Medulla oblongata (tissue), 1 donor: ENCODE measurements around the gene NTNG1.
"Not testable (repeated sequence)": the region's sequence is repeated elsewhere in the genome, so short reads cannot be mapped to it uniquely, and the experiment has no call there.

Source experiments
- DNase-seq: peaks from one replicate; pipeline ENCODE4 v3.0.0-alpha.2; 2015; ENCODE audit errors: extremely low spot score

The NTNG1 gene

DNA sequence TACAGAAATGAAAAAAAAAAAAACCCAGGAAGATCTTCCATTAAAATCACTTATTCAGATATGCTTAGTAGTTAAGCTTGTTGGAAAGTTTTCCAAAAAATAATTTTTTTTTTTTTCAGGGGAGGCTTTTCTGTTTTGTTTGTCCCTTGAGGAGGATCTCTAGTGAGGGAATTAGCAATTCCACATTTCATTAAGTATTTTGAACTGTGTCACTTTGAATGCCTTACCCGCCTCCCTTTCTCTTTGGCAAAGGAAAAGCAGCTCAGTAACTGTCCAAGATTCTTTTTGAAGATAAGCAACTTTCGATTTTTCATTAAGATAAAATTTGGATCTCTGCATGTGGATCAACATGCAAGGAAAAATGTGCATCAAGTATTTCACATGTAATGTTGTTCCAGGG lies 1.8 kb downstream of the NTNG1 start:
- DNase-seq, result no peak

DNA sequence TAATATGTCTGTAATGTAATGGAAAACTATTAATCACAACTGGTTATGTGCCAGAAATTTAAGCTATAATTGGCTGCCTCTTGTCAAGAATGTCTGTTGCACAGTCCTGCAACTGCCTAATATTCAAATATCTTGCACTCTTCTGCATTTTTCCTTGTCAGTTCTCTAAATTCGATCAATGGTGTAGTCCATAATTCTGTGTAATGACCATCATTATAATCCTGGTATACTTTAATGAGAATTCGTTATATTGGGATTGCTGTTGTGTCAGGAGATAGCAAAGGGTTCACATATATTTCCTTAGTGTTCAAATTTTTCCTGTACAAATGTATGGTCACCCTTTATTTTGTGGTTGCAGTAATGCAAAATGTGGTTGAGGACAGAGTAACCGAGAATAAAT lies 4.8 kb downstream of the NTNG1 start:
- DNase-seq, result no peak

GRCh38 chr1:107147843-107148242 lies 7.0 kb downstream of the NTNG1 start:
- DNase-seq, result no peak

GRCh38 chr1:107149946-107150345 lies 9.1 kb downstream of the NTNG1 start:
- peak; percentile 26 for DNase-seq

DNA sequence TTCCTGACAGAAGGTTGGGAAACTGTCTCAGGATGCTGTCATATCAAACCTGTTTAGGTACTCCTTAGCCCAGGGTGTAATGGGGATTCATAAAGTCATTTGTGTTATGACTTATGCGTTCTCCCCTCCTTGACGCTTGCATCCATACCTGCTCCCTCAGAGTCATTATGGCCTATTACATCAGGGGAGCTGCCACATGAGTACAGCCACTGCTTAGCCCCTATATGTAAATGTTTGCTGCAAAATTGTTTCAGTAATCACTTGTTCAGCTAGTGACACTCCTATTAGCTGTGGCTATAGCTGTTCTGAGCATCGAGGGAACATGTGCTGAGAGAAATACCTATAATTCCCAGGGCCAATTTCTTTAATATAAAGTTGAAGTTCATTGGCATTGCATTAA lies 10.5 kb downstream of the NTNG1 start:
- DNase-seq, result no peak

DNA sequence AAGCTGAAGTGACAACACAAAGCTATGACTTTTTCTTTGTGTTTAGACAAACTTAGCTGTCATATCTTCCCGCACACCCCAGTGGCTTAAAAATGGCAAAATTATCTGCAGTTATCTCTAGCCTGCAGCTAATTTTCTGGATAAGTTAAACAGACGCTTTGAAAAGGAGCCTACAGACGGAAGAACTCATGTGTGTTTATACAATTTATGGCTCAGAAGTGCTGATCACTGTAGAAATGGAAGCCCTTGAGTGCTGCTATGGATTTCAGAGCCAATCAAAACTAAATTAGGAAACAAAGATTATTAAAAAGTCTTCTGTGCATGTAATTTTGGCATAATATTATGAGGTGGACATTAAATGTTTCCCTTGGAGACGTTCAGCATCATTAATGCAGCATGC lies 11.6 kb downstream of the NTNG1 start:
- no peak for DNase-seq

GRCh38 chr1:107153014-107153413 lies 12.2 kb downstream of the NTNG1 start:
- no peak for DNase-seq

DNA sequence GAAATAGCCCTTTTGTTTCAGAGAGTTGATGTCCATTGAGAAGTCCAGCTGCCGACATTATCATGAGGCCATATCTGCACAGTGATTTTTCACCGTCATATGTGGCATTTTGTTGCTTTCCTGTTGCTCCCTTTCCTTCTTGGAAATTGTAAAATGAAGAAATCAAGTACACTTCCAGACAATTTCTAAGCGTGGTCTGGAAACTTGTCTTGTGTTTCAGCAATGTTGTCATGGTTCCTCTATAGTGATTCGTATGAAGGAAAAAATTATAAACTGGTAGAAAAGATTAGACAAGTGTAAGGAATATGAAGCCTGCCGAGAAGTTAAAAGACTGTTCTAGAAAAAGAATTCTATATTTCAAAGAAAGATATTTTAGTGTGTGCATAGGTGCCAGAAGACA lies 17.7 kb downstream of the NTNG1 start:
- no peak for DNase-seq

DNA sequence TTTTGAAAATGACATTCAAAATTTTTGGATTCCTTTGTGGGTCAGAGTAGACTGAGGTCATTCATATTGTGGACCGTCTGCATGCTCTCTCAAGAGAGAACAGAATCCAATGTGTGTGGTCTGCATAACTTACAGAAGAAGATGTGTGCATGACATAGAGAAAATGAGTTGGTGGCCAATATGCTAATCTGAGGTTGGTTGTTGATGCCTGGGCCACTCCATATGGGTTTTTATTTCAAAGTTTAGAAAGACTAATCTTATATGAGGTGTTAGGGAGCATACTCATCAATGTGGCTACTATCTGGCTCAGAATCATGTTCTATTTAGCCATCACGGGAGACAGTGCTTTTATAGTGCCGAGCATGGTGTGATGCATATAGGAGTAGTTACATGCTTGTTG lies 18.2 kb downstream of the NTNG1 start:
- DNase-seq, result no peak

- no peak for DNase-seq
Measured at GRCh38 chr1:107162745-107163144, 21.9 kb downstream of the NTNG1 start.

DNA sequence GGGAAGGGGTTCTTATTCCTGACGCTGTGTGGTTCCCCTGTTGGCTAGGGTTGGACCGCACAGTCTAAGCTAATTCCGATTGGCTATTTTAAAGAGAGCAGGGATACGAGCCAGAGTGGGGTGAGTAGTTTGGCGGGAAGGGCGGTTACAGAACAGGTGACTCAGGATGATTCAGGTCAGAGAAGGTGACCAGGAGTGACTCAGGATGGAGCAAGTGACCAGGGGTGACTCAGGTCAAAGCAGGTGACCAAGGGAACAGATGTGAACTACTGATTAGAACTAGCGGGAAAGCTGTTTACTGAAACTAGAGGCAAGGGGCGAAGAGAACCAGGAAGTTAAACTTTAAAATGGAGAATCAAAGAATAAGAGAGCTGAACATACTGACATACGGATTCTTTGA lies 24.1 kb downstream of the NTNG1 start:
- DNase-seq, result not testable (repeated sequence)

GRCh38 chr1:107169615-107170014 lies 28.8 kb downstream of the NTNG1 start:
- no peak for DNase-seq

GRCh38 chr1:107171333-107171732 lies 30.5 kb downstream of the NTNG1 start:
- DNase-seq, result peak; percentile 70

DNA sequence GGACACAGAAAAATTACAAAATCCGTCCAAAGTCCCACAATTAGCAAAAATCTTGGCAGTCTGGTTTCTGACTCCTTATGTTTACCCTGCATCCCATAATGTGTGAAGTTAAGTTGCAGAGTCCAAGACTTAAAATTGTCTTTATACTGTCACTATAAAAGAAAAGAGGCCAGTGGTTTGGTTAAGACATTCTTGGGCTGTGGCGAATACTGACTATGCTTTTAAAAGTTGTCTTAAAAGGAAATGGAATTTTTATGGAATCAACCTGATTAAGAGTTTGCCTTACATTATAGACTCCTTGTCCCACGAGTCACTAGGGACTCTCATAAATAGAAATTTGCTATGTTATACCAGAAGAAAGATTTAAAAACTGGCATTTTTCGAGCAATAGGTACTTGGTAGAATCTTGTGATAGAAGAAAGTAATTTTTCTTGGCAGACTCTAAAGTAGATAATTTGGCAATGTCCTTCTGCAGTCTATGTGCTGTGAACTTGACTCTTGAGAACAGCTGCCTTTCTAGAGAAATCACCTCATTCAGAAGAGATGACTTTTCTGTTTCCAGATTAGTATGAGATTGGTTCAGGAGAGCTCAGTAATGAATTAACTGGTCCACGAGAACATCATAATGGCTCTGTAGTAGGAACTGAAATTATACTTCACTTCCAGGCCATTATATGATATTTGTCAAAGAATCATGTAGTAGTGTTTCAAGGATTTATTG lies 31.8 kb downstream of the NTNG1 start:
- DNase-seq, result no peak

- DNase-seq, result no peak
Measured at GRCh38 chr1:107175102-107175909, 34.5 kb downstream of the NTNG1 start.

DNA sequence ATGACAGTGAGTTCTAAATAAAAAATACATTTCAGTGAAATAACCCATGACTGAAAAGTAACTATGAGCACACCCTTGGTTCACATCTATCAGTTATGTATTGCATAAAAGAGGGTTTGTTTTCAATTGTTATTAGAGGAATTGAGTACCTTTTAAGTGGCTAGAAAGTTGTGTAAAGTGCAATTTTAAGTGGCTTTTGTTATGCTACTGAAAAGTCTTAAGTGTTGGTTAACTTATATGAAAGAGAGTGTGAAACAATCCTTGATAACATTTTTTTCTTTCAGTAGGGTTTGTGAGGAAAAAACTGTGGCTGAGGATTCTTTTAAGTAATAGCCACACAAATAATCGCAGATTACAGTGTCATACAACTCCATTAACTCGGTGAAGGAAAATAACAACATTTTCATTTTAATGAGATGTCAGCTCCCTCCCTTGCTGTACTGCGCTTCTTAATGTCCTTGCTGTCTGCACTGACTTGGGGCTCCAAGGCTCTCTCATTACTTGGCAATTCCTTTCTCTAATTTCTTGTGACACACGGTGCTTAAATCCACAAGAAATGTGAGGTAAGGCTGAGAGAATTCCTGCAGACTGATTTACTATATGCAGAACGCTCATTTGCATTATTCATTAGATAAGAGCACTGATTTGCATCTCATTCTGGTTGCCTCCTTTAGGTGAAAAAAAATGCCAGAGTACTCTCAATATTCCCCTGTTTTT lies 40.6 kb downstream of the NTNG1 start:
- no peak for DNase-seq

- no peak for DNase-seq
Measured at GRCh38 chr1:107183011-107183410, 42.2 kb downstream of the NTNG1 start.

- DNase-seq, result no peak
Measured at GRCh38 chr1:107184888-107185287, 44.0 kb downstream of the NTNG1 start.

DNA sequence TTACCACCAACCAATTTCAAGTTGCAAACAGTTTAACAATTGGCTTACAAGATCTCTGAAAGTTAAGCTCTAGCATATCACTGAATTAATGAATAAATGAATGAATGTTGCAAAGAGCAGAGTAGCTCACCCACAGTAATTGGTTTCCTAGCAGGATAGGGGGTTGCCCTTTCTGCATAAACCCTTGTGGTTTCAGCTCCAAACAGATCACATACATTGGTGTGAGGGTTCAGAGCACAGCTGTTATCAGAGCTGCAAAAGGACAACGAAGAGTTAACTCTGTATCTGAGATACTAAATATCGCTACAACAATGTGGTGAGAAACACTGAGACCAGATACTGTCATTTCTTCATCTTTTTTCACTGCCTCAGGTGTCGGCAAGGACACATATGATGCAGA lies 46.6 kb downstream of the NTNG1 start:
- DNase-seq, result no peak

DNA sequence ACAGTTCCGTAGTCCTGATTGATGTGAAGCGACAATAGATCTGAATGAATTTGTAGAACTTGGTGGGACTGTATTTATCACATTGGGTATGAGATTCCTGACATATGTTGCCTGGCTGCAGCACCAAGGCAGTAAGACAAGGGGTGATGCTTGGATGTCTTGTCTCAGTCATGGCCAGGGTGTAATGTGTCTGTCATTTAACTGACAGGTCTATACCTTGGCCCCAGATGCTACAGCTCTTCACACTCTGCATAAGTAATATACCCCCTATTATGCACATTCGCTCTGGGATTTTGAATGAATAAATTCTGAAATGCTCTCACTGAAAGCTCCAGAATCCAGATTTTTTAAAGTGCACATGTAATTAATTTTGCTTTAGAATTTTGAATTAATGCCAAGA lies 47.3 kb downstream of the NTNG1 start:
- DNase-seq, result no peak

DNA sequence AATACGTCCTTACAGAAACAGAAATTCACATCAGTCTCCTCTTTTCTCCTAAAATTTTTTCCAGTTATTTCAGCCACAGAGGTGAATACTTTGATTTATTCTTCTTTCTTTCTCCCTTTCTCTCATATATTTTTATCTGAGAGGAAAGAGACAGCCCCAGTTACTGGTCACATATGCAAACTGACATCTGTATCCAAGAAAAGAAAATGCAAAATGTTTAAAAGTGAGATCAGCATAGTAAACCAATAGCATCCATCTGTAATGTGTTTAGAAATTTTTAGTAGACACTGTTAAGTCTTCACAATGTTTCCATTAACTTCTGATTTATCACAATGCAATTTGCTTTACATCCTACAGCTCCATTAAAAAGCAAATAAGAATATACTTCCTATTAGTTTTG lies 53.5 kb downstream of the NTNG1 start:
- no peak for DNase-seq

DNA sequence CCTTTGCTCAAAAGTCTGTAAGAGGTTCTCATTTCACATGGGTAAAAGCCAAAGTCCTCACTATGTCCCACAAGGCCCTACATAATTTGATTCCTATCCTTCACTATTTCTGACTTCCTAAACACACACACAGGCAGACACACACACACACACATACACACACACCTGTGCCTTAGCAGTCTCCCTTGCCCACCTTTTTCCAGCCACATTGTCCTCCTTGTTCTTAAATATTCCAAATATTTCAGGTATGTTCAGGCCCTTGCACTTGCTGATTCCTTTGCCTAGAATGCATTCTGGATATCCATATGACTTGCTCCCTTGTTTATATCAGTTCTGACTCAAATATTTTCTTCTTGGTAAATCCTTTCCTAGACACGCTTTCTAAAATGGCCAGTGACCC lies 54.6 kb downstream of the NTNG1 start:
- no peak for DNase-seq
